Calu3 (cell line): ENCODE measurements around the gene CASS4. TPM values are rescaled to one million over a fixed set of nuclear protein-coding genes. Genes with fewer than 3 reads are reported as not detected.

ENCODE experiments used
- BruUV-seq: library from RNA; stranded (reverse); fragments of 400-500 nt; replicated peaks from 2 replicates; lab custom pipeline; 2021; lab: Mats Ljungman, UMichigan
- CTCF ChIA-PET: fragments of 300-600 bp; sonication (Branson Sonifier 250); formaldehyde crosslinking; loops from one replicate; lab custom pipeline; 2022; ENCODE audit warnings: antibody characterized with exemption; lab: Charles Lee
- DNase-seq: peaks from one replicate; pipeline ENCODE4 v3.0.0; 2022
- H3K27ac Mint-ChIP-seq: one replicate; pipeline ENCODE4 v1.8.0; 2022; ENCODE audit warnings: mixed read lengths; ENCODE audit not compliant: unreplicated experiment
- H3K27me3 Mint-ChIP-seq: one replicate; pipeline ENCODE4 v1.8.0; 2022; ENCODE audit warnings: mixed read lengths; ENCODE audit not compliant: unreplicated experiment
- H3K36me3 Mint-ChIP-seq: one replicate; pipeline ENCODE4 v1.8.0; 2022; ENCODE audit warnings: mild to moderate bottlenecking, moderate library complexity, mixed read lengths; ENCODE audit not compliant: insufficient read depth, unreplicated experiment
- H3K4me1 Mint-ChIP-seq: one replicate; pipeline ENCODE4 v1.8.0; 2022; ENCODE audit warnings: mild to moderate bottlenecking, low read depth, mixed read lengths; ENCODE audit not compliant: unreplicated experiment
- H3K4me3 Mint-ChIP-seq: one replicate; pipeline ENCODE4 v1.8.0; 2022; ENCODE audit warnings: mild to moderate bottlenecking, low read depth, moderate library complexity, mixed read lengths; ENCODE audit not compliant: unreplicated experiment
- H3K9me3 Mint-ChIP-seq: one replicate; pipeline ENCODE4 v1.8.0; 2022; ENCODE audit warnings: low read depth, mixed read lengths; ENCODE audit not compliant: unreplicated experiment
- CTCF ChIP-seq: fragments of 200-600 bp; IDR thresholded peaks from one replicate; pipeline ENCODE4 v1.8.0; 2022; ENCODE audit warnings: antibody characterized with exemption; ENCODE audit not compliant: unreplicated experiment
- intact Hi-C: fragments of 100-400 bp; cut with micrococcal nuclease; formaldehyde crosslinking; loops from one replicate; pipeline ENCODE4 v1.10.0; 2022; ENCODE audit not compliant: unreplicated experiment
- total RNA-seq: library from RNA; stranded (reverse); gene quantifications from 2 replicates; pipeline ENCODE4 v1.2.3, GENCODE V29; 2022

The CASS4 gene
- total RNA-seq, 1 experiment from 2014 or later = 0.24 TPM

DNA sequence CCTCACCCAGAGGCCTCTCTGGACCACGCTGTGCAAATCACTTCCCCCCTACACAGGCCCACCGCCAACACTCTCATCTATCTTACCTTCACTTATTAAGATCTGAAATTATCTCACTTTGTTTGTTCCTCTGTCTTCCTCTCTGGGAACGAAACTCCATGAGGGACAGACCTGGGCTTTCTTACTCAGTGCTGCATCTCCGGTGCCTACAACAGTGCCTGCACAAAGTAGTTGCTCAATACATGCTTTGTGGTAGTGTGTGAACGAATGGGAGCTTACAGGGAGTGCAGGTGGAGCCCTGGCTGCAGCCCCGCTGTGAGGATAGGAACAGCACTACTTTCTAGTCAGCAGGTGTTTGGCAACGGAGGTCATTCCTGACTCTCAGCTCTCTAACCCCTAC lies 5.3 kb downstream of the CASS4 start:
- CTCF ChIA-PET = no interaction called here
- no peak for TF ChIP-seq CTCF
- DNase-seq = no peak
- H3K36me3 Mint-ChIP-seq = no peaks in the 10 kb centered on the region
- no TSS peak for BruUV-seq
- peaks cover 7% of the 10 kb centered on the region for H3K4me1 Mint-ChIP-seq
- H3K4me3 Mint-ChIP-seq = no peak overlapping the region
- intact Hi-C loops = no loop called here
- H3K27me3 Mint-ChIP-seq = no peaks in the 10 kb centered on the region
- H3K27ac Mint-ChIP-seq = no peak overlapping the region
- H3K9me3 Mint-ChIP-seq = no peaks in the 10 kb centered on the region

GRCh38 chr20:56417911-56418310 lies 5.9 kb downstream of the CASS4 start:
- no peaks in the 10 kb centered on the region for H3K27me3 Mint-ChIP-seq
- no peak for TF ChIP-seq CTCF
- DNase-seq = no peak
- CTCF ChIA-PET = no interaction called here
- peaks cover 12% of the 10 kb centered on the region for H3K4me1 Mint-ChIP-seq
- peak overlapping the region; percentile 40 for H3K27ac Mint-ChIP-seq
- BruUV-seq = no TSS peak
- H3K4me3 Mint-ChIP-seq = no peak overlapping the region
- H3K9me3 Mint-ChIP-seq = no peaks in the 10 kb centered on the region
- H3K36me3 Mint-ChIP-seq = no peaks in the 10 kb centered on the region
- intact Hi-C loops = no loop called here

DNA sequence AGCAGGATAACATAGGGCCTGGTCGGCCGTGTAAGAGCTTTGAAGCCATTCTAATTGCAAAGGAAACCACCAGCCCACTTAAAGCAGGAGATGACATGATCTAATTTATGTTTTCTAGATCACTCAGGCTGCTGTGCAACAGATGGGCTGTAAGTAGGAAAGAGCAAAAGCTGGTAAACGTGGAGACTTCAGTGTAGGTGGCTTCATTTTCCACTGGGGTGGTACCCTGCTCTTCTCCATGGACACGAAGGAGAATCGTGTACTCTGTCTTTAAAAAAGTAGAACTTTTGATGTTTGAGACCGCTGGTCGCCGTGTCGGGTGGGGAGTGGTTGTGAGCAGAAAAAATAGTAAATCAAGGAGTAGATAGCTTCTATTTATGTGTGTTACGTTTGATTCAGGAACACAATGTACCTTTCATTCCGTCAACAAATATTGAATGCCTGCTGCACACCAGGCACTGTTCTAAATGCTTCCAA lies 6.4 kb downstream of the CASS4 start:
- no peaks in the 10 kb centered on the region for H3K9me3 Mint-ChIP-seq
- TF ChIP-seq CTCF = no peak
- no TSS peak for BruUV-seq
- H3K36me3 Mint-ChIP-seq = no peaks in the 10 kb centered on the region
- peak overlapping the region; percentile 40 for H3K27ac Mint-ChIP-seq
- intact Hi-C loops = no loop called here
- no peak for DNase-seq
- no peak overlapping the region for H3K4me3 Mint-ChIP-seq
- CTCF ChIA-PET = no interaction called here
- peaks cover 13% of the 10 kb centered on the region for H3K4me1 Mint-ChIP-seq
- H3K27me3 Mint-ChIP-seq = no peaks in the 10 kb centered on the region

DNA sequence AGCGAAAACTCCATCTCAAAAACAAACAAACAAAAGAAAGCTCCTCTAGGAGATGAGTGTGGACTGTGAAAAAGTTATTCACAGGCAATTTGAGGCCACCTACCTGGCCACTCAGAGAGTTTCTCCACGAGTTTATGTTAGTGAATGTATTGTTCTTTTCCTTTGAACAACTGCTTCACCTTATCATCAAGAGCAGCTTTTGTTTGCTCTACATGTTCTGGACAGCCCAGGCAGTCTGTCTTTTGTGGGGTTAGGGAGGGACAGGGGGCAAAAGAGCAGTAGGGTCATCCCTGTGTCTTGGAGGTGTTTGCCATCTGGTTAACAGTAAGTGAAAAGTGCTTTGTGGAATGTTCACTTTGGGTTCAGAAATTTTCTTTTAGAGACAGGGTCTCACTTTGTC lies 8.0 kb downstream of the CASS4 start:
- no peak for DNase-seq
- intact Hi-C loops = no loop called here
- H3K27ac Mint-ChIP-seq = no peak overlapping the region
- no TSS peak for BruUV-seq
- TF ChIP-seq CTCF = no peak
- CTCF ChIA-PET = interaction anchor here (0.9 kb wide), 1 partner anchor 642 kb away, joined by 12 read pairs; no protein-coding TSS in a partner anchor
- H3K36me3 Mint-ChIP-seq = no peaks in the 10 kb centered on the region
- no peaks in the 10 kb centered on the region for H3K27me3 Mint-ChIP-seq
- peaks cover 13% of the 10 kb centered on the region for H3K4me1 Mint-ChIP-seq
- no peaks in the 10 kb centered on the region for H3K9me3 Mint-ChIP-seq
- H3K4me3 Mint-ChIP-seq = no peak overlapping the region
